NOMO-1 treated with DMSO at 0.1 percent for 48 hours (cell line): ENCODE measurements around the gene EIF1B.

Experiments used
- DNase-seq: peaks from one replicate; lab custom pipeline; 2025; ENCODE audit not compliant: unreplicated experiment; lab: John Stamatoyannopoulos, UW

The EIF1B gene

GRCh38 chr3:40340541-40341170 is 31.1 kb downstream of the EIF1B start:
- DNase-seq, result no peak

- no peak for DNase-seq
Observed at GRCh38 chr3:40341671-40342070, 32.2 kb downstream of the EIF1B start.

GRCh38 chr3:40350529-40350928 is 41.0 kb downstream of the EIF1B start:
- no peak for DNase-seq

- DNase-seq, result peak; percentile 1
Observed at GRCh38 chr3:40355410-40355809, 45.9 kb downstream of the EIF1B start.

GRCh38 chr3:40358454-40358853 is 48.9 kb downstream of the EIF1B start:
- no peak for DNase-seq
